Transverse colon (tissue), 1 donor: ENCODE measurements around the gene ABCB6.

Experiments used
- EP300 ChIP-seq: sonication (generic); formaldehyde crosslinking; IDR thresholded peaks from one replicate; pipeline ENCODE4 v1.6.1; 2017; ENCODE audit warnings: antibody characterized with exemption, low read depth
- POLR2A ChIP-seq: fragments of 450-650 bp; IDR thresholded peaks from one replicate; pipeline ENCODE4 v1.6.1; 2016; ENCODE audit warnings: antibody characterized with exemption, mild to moderate bottlenecking, moderate library complexity

GRCh38 chr2:219186754-219187456 is 31.9 kb downstream of the ABCB6 start:
- no peak for TF ChIP-seq POLR2A
- TF ChIP-seq EP300 = no peak
